Loucy (cell line): ENCODE measurements around the gene TBCD.

Experiments
- H2AFZ ChIP-seq: fragments of 200-600 bp; sonication (generic); 2 replicates; pipeline ENCODE4 v1.6.0; 2016; ENCODE audit warnings: antibody characterized with exemption, mild to moderate bottlenecking, low read length, moderate library complexity
- H3F3A ChIP-seq: fragments of 200-600 bp; 2 replicates; pipeline ENCODE4 v1.6.0; 2016; ENCODE audit warnings: antibody characterized with exemption, low read depth, mild to moderate bottlenecking
- H3K27me3 ChIP-seq: fragments of 200-600 bp; sonication (generic); 2 replicates; pipeline ENCODE4 v1.6.1; 2014; ENCODE audit warnings: low read length, mild to moderate bottlenecking; ENCODE audit not compliant: insufficient read depth, poor library complexity, severe bottlenecking
- H3K36me3 ChIP-seq: fragments of 200-600 bp; sonication (generic); 2 replicates; pipeline ENCODE4 v1.6.1; 2016; ENCODE audit warnings: low read length; ENCODE audit not compliant: insufficient read depth
- H3K4me1 ChIP-seq: fragments of 200-600 bp; sonication (generic); 2 replicates; pipeline ENCODE4 v1.5.1; 2014; ENCODE audit warnings: low read length, mild to moderate bottlenecking; ENCODE audit not compliant: insufficient read depth, poor library complexity, severe bottlenecking
- H3K4me2 ChIP-seq: fragments of 200-600 bp; sonication (generic); 2 replicates; pipeline ENCODE4 v1.6.0; 2014; ENCODE audit warnings: antibody characterized with exemption, low read length, low read depth, mild to moderate bottlenecking; ENCODE audit not compliant: poor library complexity, severe bottlenecking
- H3K4me3 ChIP-seq: fragments of 200-600 bp; sonication (generic); 2 replicates; pipeline ENCODE4 v1.5.1; 2014; ENCODE audit warnings: low read length, mild to moderate bottlenecking, mixed read lengths; ENCODE audit not compliant: poor library complexity, severe bottlenecking
- H3K79me2 ChIP-seq: fragments of 200-600 bp; sonication (generic); 2 replicates; pipeline ENCODE4 v1.6.1; 2014; ENCODE audit warnings: low read length; ENCODE audit not compliant: insufficient read depth
- H3K9ac ChIP-seq: fragments of 200-600 bp; sonication (generic); 2 replicates; pipeline ENCODE4 v1.6.0; 2014; ENCODE audit warnings: mild to moderate bottlenecking, low read depth, low read length, moderate library complexity; ENCODE audit not compliant: poor library complexity, severe bottlenecking
- H3K9me2 ChIP-seq: fragments of 200-600 bp; sonication (generic); replicated peaks from 2 replicates; pipeline ENCODE4 v1.6.1; 2016; ENCODE audit warnings: low read depth, low read length, mixed read lengths
- H3K9me3 ChIP-seq: fragments of 200-600 bp; sonication (generic); 2 replicates; pipeline ENCODE4 v1.6.1; 2014; ENCODE audit warnings: mild to moderate bottlenecking, antibody characterized with exemption, low read length, low read depth; ENCODE audit not compliant: insufficient read depth
- H4K20me1 ChIP-seq: fragments of 200-600 bp; sonication (generic); 2 replicates; pipeline ENCODE4 v1.6.0; 2014; ENCODE audit warnings: antibody characterized with exemption, low read length, mild to moderate bottlenecking; ENCODE audit not compliant: insufficient read depth, poor library complexity, severe bottlenecking
- CTCF ChIP-seq: fragments of 200-600 bp; sonication (generic); conservative IDR thresholded peaks from 2 replicates; pipeline ENCODE4 v1.5.1; 2014; ENCODE audit warnings: mild to moderate bottlenecking, antibody characterized with exemption, low read length
- EZH2phosphoT487 ChIP-seq: fragments of 200-600 bp; IDR thresholded peaks from 2 replicates; pipeline ENCODE4 v1.6.1; 2018; ENCODE audit warnings: antibody characterized with exemption, mild to moderate bottlenecking, moderate library complexity, borderline replicate concordance

The TBCD gene

GRCh38 chr17:82937411-82938371, 185.8 kb downstream of the TBCD start:
- peaks cover 95% of the 10 kb centered on the region for H3K36me3 ChIP-seq
- H4K20me1 ChIP-seq, result peaks cover 3% of the 10 kb centered on the region
- H3K4me2 ChIP-seq, result no peak overlapping the region
- H3K79me2 ChIP-seq, result no peaks in the 10 kb centered on the region
- H3F3A ChIP-seq, result no peaks in the 10 kb centered on the region
- no peak overlapping the region for H2AFZ ChIP-seq
- H3K4me3 ChIP-seq, result no peak overlapping the region
- no peaks in the 10 kb centered on the region for H3K27me3 ChIP-seq
- TF ChIP-seq CTCF (no peak), EZH2phosphoT487 (no peak)
- H3K9me3 ChIP-seq, result no peaks in the 10 kb centered on the region
- H3K9ac ChIP-seq, result no peak overlapping the region
- no peaks in the 10 kb centered on the region for H3K9me2 ChIP-seq
- no peaks in the 10 kb centered on the region for H3K4me1 ChIP-seq

GRCh38 chr17:82938486-82938872, 186.6 kb downstream of the TBCD start:
- H3K4me1 ChIP-seq, result no peaks in the 10 kb centered on the region
- no peak for TF ChIP-seq EZH2phosphoT487
- no peak for TF ChIP-seq CTCF
- H3K27me3 ChIP-seq, result no peaks in the 10 kb centered on the region
- H3K36me3 ChIP-seq, result peaks cover 96% of the 10 kb centered on the region
- H3K9me3 ChIP-seq, result no peaks in the 10 kb centered on the region
- no peaks in the 10 kb centered on the region for H3F3A ChIP-seq
- no peak overlapping the region for H2AFZ ChIP-seq
- no peak overlapping the region for H3K4me3 ChIP-seq
- H3K9me2 ChIP-seq, result no peaks in the 10 kb centered on the region
- no peaks in the 10 kb centered on the region for H3K79me2 ChIP-seq
- H3K4me2 ChIP-seq, result no peak overlapping the region
- H3K9ac ChIP-seq, result no peak overlapping the region
- peaks cover 3% of the 10 kb centered on the region for H4K20me1 ChIP-seq

GRCh38 chr17:82938873-82939620, 187.2 kb downstream of the TBCD start:
- Histone ChIP-seq H3K4me3 (no peak overlapping the region), H3K27me3 (no peaks in the 10 kb centered on the region), H3K9me2 (no peaks in the 10 kb centered on the region), H3K4me1 (no peaks in the 10 kb centered on the region), H3F3A (no peaks in the 10 kb centered on the region), H3K9ac (no peak overlapping the region), H4K20me1 (peaks cover 3% of the 10 kb centered on the region), H3K9me3 (peaks cover 3% of the 10 kb centered on the region; the same call in 1 of the 2 replicates), H3K36me3 (peaks cover 96% of the 10 kb centered on the region), H3K79me2 (no peaks in the 10 kb centered on the region), H2AFZ (no peak overlapping the region), H3K4me2 (no peak overlapping the region)
- TF ChIP-seq EZH2phosphoT487 (no peak), CTCF (no peak)
